Measurements from ENCODE around the gene TXNL4A.

GRCh38 chr18:79958981-79959380 lies 29.4 kb downstream of the TXNL4A start:
- TF ChIP-seq POLR2A (IDR thresholded peaks at IDR 0.05; ENCODE audit: low read depth, low read length) (no peak), TAF1 (IDR thresholded peaks at IDR 0.05; ENCODE audit: borderline replicate concordance, low read depth, low read length) (no peak)
